ENCODE results near the gene TRIM15. TPM values are rescaled to one million over a fixed set of nuclear protein-coding genes. Genes with fewer than 3 reads are reported as not detected.

TRIM15 gene
- 0.04 TPM in 1 of 5 replicates, not detected in the others for total RNA-seq (2022; extraction: Qiagen RNA extraction; ENCODE audit: low read depth)

GRCh38 chr6:30163090-30163917 is at the start of gene TRIM15:
Gene TRIM15, plus strand, starts transcription at chr6:30163546. Its CDS starts 139 bp downstream, at chr6:30163685.

GRCh38 chr6:30135757-30136156 is 27.6 kb upstream of the TRIM15 start, which contains the start of gene TRIM40:
Gene TRIM40, plus strand, starts transcription at chr6:30136140. Its CDS starts 897 bp downstream, at chr6:30137037.

GRCh38 chr6:30160785-30161531 is 2.4 kb upstream of the TRIM15 start, which contains the start of gene TRIM10:
Gene TRIM10, minus strand, starts transcription at chr6:30161211. Its CDS starts 353 bp downstream, at chr6:30160858.

GRCh38 chr6:30212865-30213666 is 49.7 kb downstream of the TRIM15 start, which contains the start of gene TRIM26:
Gene TRIM26, minus strand, starts transcription at chr6:30213406. Its CDS starts 14,303 bp downstream, at chr6:30199103.

Other genes starting within 250 kb of the TRIM15 start
- 132 to 142 TPM (median 140 TPM) in 5 replicates for gene HLA-A, start 221.0 kb upstream of the TRIM15 start, total RNA-seq (2022; extraction: Qiagen RNA extraction; ENCODE audit: low read depth)
- 30.4 to 34.8 TPM (median 33.1 TPM) in 5 replicates for gene POLR1H, start 102.3 kb upstream of the TRIM15 start, total RNA-seq (2022; extraction: Qiagen RNA extraction; ENCODE audit: low read depth)
- 43.1 to 44.3 TPM (median 43.9 TPM) in 5 replicates for gene PPP1R11, start 96.3 kb upstream of the TRIM15 start, total RNA-seq (2022; extraction: Qiagen RNA extraction; ENCODE audit: low read depth)
- gene RNF39, start 87.8 kb upstream of the TRIM15 start, total RNA-seq (2022; extraction: Qiagen RNA extraction; ENCODE audit: low read depth) = 0.04 to 0.05 TPM in 2 of 5 replicates, not detected in the others
- gene TRIM31, start 50.5 kb upstream of the TRIM15 start, total RNA-seq (2022; extraction: Qiagen RNA extraction; ENCODE audit: low read depth) = 1.3 to 2.2 TPM (median 1.7 TPM) in 5 replicates
- gene TRIM40, start 27.4 kb upstream of the TRIM15 start, total RNA-seq (2022; extraction: Qiagen RNA extraction; ENCODE audit: low read depth) = not detected in 5 replicates
- gene TRIM10, start 2.3 kb upstream of the TRIM15 start, total RNA-seq (2022; extraction: Qiagen RNA extraction; ENCODE audit: low read depth) = not detected in 5 replicates
- 25.9 to 31.2 TPM (median 26.5 TPM) in 5 replicates for gene TRIM26, start 49.9 kb downstream of the TRIM15 start, total RNA-seq (2022; extraction: Qiagen RNA extraction; ENCODE audit: low read depth)
- 7.5 to 8.8 TPM (median 8.3 TPM) in 5 replicates for gene TRIM39, start 163.4 kb downstream of the TRIM15 start, total RNA-seq (2022; extraction: Qiagen RNA extraction; ENCODE audit: low read depth)
- gene RPP21, start 181.6 kb downstream of the TRIM15 start, total RNA-seq (2022; extraction: Qiagen RNA extraction; ENCODE audit: low read depth) = 61.0 to 73.0 TPM (median 64.6 TPM) in 5 replicates

All from A549 treated with DMSO at 1 μM for 4 hours (cell line).